Esophagus (tissue), 2 donors: Measurements from ENCODE around the gene GP9. TPM values are rescaled to one million over a fixed set of nuclear protein-coding genes. Genes with fewer than 3 reads are reported as not detected.

Experiments used
- H3K27ac ChIP-seq, 2 donors: one replicate each; pipeline ENCODE4 v1.5.1; 2013; ENCODE audit warnings: low read depth in 2 of 2, mild to moderate bottlenecking in 2 of 2, inconsistent platforms in 1 of 2, low read length in 1 of 2, moderate library complexity in 1 of 2
- H3K27me3 ChIP-seq, 2 donors: one replicate each; pipeline ENCODE4 v1.6.1; 2013; ENCODE audit warnings: low read length in 2 of 2, control low read depth in 1 of 2, mild to moderate bottlenecking in 1 of 2; ENCODE audit not compliant: insufficient read depth in 2 of 2, control insufficient read depth in 1 of 2
- H3K36me3 ChIP-seq, 2 donors: one replicate each; pipeline ENCODE4 v1.6.1; 2013; ENCODE audit warnings: low read length in 1 of 2; ENCODE audit not compliant: control insufficient read depth in 2 of 2, insufficient read depth in 2 of 2
- H3K4me1 ChIP-seq, 2 donors: one replicate each; pipeline ENCODE4 v1.6.1; 2013; ENCODE audit warnings: low read length in 1 of 2; ENCODE audit not compliant: control insufficient read depth in 2 of 2, insufficient read depth in 2 of 2
- H3K4me3 ChIP-seq, 2 donors: one replicate each; pipeline ENCODE4 v1.5.1; 2013; ENCODE audit warnings: low read length in 2 of 2, mild to moderate bottlenecking in 2 of 2, low read depth in 1 of 2, moderate library complexity in 1 of 2
- H3K9me3 ChIP-seq, 2 donors: one replicate each; pipeline ENCODE4 v1.6.1; 2013; ENCODE audit warnings: mild to moderate bottlenecking in 2 of 2, low read depth in 1 of 2, low read length in 1 of 2, moderate library complexity in 1 of 2; ENCODE audit not compliant: control insufficient read depth in 2 of 2, insufficient read depth in 1 of 2
- WGBS, 2 donors: extraction: QIAGEN DNeasy Blood & Tissue Kit; methylation state at CpG; one replicate each; pipeline ENCODE4 v1.1.7; 2013; 5-methylcytosine and 5-hydroxymethylcytosine counted together
- polyA plus RNA-seq, 2 donors: library from polyadenylated mRNA; stranded (reverse); fragments of 200-250 nt; gene quantifications; one replicate each; pipeline ENCODE4 v1.2.3, GENCODE V29; 2013
- donor health status: healthy with polysubstance abuse.
- donor health status: Bipolar disorder and iron deficiency.

GP9 gene
- not detected for polyA plus RNA-seq

DNA sequence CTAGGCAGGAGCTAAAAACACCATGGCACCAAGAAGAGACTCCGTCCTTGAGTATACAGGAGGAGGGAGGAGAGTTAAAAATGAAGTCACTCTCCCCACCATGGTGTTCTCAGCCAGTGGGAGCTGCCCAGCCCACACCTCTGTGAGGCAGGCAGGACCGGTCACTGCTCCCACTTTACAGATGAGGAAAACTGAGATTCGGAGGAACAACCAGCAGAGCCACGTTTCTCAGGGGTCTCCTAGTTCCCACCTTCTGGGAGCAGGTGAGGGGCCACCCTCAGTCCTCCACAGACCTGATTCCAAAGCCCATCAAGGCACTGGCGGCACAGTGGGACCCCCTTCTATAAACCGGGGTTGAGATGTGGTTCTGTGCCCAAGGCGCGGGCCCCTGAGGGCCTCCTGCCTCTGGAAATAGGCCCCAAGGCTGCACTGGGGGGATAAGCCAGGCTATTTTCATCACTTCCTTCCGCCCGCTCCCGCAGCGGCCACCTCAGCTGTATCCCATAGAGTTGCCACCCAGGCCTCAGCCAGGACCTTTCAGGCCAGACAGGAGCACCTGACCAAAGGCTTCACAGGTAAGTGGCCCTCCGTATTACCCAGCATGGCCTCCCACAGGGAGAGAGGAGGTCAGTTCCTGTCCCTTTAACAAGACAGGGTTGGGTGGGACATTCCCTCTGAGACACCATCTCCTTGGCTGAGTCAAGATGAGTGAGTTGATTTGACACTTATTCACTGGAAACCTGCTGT is at the start of gene GP9:
Gene GP9 (plus strand): TSS at position 504 of the 747 bp plus-strand sequence. CDS start 961 bp downstream, outside the sequence.
- 85 to 86% methylated on average over 13 of the region's 13 CpGs for WGBS, 2 donors
- no peaks in the 10 kb centered on the region for H3K9me3 ChIP-seq
- H3K4me3 ChIP-seq: no peak within 1 kb of the TSS
- H3K27me3 ChIP-seq: no peaks in the 10 kb centered on the region
- H3K4me1 ChIP-seq: peaks cover 3 to 4% of the 10 kb centered on the region in 2 donors
- H3K27ac ChIP-seq: no peak within 1 kb of the TSS
- H3K36me3 ChIP-seq: no peaks in the 10 kb centered on the region

DNA sequence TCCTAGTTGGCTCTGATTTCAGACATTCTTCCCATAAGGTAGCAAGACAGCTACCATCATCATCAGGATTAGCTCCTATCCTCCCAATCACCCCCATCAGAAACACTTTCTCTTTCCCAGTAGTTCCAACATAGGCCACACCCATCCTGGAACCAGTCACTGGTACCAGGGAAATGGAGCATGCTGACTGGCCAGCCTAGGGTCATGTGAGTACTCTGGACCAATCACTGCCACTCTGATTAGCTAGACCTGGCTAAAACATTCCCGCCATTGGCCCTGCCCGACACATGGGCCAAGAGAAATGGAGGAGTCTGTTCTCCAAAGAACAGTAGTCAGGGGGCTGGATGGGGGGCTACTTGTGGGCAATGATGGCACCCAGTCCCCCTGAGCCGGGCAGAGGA is 47.1 kb upstream of the GP9 start:
- Histone ChIP-seq H3K4me1 (peaks cover 12 to 23% of the 10 kb centered on the region in 2 donors), H3K9me3 (no peaks in the 10 kb centered on the region), H3K4me3 (no peak overlapping the region), H3K27me3 (no peaks in the 10 kb centered on the region), H3K36me3 (no peaks in the 10 kb centered on the region), H3K27ac (peak overlapping the region in 1 of 2 donors; percentile 11)
- WGBS, 2 donors: 91 to 100% methylated on average over 3 of the region's 3 CpGs

DNA sequence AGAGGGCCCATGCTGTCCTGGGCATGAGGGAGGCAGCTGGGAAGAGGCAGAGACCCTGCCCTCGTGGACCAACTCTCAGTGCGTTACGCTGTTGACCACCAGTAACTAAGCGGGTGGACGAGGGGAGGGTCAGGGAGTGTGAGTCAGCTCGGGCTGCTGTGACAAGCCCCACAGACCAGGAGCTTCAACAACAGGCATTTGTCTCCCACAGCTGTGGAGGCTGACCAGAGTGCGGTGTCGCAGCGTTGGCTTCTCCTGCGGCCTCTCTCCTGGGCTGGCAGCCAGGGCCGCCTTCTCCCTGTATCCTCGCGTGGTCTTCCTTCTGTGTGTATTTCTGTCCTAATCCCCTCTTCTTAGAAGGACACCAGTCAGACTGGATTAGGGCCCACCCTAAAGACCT is 46.4 kb upstream of the GP9 start:
- no peaks in the 10 kb centered on the region for H3K9me3 ChIP-seq
- no peaks in the 10 kb centered on the region for H3K36me3 ChIP-seq
- H3K4me3 ChIP-seq: no peak overlapping the region
- H3K27me3 ChIP-seq: no peaks in the 10 kb centered on the region
- peak overlapping the region; percentile 11 to 36 for H3K27ac ChIP-seq
- peaks cover 12 to 23% of the 10 kb centered on the region in 2 donors for H3K4me1 ChIP-seq
- WGBS, 2 donors: 78 to 85% methylated on average over 13 of the region's 13 CpGs

- H3K36me3 ChIP-seq: no peaks in the 10 kb centered on the region
- 83 to 84% methylated on average over 9 of the region's 9 CpGs for WGBS, 2 donors
- H3K27me3 ChIP-seq: no peaks in the 10 kb centered on the region
- H3K9me3 ChIP-seq: no peaks in the 10 kb centered on the region
- peaks cover 10 to 23% of the 10 kb centered on the region in 2 donors for H3K4me1 ChIP-seq
- H3K4me3 ChIP-seq: no peak overlapping the region
- H3K27ac ChIP-seq: peak overlapping the region; percentile 6 to 54
These were observed 45.7 kb upstream of the GP9 start for GRCh38 chr3:129014793-129015345.

DNA sequence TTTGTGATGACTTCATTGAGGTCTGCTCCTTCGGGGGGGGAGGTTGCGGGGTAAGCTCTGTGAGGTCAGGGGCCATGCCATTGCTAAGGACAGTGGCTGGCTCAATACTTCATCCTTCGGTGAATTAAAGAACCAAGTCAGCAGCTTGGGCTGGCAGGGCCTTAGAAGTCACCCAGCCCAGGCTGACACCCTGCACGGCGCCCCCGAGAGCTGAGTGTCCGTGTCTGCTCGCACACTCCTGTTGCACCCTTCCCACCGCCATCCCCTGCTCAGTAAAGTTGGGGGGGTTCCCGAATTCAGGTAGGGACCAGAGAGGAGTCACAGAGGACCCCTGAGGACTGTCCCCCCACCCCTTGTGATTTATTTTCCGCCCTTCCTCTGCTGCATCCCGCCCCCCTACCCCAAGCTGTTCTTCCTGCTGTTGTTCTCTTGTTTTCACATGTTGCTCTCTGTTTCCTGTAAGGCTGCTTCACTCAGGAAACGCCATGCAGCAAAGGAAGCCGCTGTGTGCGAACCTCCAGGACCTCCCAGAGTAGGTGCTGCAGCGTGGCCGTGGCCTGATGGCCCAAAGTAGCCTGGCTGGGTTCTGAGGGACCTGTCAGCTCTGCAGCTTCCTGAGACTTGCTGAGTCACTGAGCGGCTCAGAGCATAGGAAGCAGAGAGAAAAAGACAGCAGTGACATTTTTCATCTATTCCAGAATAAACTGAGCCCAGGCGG is 45.0 kb upstream of the GP9 start:
- WGBS, 2 donors: 65 to 72% methylated on average over 19 of the region's 19 CpGs
- H3K4me3 ChIP-seq: no peak overlapping the region

DNA sequence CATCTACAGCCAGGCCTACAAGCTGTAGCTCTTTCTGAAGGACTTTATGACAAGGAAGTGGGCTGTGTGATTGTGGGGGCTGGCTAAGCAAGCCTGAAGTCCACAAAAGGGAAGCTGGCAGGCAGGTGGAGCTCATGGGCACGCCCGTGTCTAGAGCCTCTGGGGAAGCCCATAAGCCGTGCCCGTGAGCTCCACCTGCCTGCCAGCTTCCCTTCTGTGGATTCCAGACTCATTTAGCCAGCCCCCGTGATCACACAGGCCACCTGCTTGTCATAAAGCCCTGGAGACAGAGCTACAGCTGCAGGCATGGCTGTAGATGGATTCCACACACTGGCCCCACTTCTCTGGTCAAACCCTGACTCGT is 44.2 kb upstream of the GP9 start:
- peak overlapping the region; percentile 46 to 69 for H3K27ac ChIP-seq
- no peaks in the 10 kb centered on the region for H3K36me3 ChIP-seq
- H3K9me3 ChIP-seq: no peaks in the 10 kb centered on the region
- no peak overlapping the region for H3K4me3 ChIP-seq
- WGBS, 2 donors: 22 to 25% methylated on average over 6 of the region's 6 CpGs
- peaks cover 10 to 19% of the 10 kb centered on the region in 2 donors for H3K4me1 ChIP-seq
- H3K27me3 ChIP-seq: no peaks in the 10 kb centered on the region

More for the DNA sequence above, 45.0 kb upstream of the GP9 start:
- Histone ChIP-seq H3K4me1 (peaks cover 10 to 21% of the 10 kb centered on the region in 2 donors), H3K36me3 (no peaks in the 10 kb centered on the region), H3K27me3 (no peaks in the 10 kb centered on the region), H3K27ac (peak overlapping the region; percentile 46 to 69), H3K9me3 (no peaks in the 10 kb centered on the region)

DNA sequence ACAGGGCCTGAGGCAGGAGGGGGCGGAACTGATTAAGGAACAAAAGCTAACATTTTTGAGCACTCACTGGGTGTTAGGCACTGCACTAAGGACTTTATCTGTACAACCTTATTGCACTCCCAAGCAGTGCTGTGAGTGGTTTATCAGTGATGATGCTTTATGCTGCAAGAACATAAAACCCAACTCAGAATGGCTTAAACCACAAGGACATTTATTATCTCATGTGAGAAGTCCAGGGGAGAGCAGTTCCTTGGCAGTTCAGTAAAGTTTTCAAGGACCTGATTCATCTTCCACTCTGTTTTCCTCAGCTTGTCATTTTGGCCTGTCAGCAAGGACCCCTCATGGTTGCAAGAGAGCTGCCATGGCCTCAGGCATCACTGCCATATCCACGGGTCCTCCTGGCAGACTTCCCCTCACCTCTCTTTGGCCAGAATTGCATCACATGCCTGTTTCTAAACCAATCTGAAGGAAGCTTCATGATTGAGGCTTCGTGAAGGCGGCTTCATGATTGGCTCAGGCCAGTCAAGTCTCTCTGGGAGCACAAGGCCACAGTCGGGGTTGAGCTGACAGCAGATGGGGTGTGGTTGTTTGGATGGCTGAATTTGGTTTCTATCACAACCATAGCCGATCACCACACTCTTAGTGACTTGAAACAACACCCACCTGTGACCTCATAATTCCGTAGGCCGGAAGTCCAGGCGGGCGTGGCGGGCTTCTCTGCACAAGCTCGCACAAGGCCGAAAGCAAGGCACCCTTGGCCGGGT is 43.7 kb upstream of the GP9 start:
- no peaks in the 10 kb centered on the region for H3K27me3 ChIP-seq
- no peaks in the 10 kb centered on the region for H3K9me3 ChIP-seq
- H3K36me3 ChIP-seq: no peaks in the 10 kb centered on the region
- H3K4me1 ChIP-seq: peaks cover 10 to 17% of the 10 kb centered on the region in 2 donors
- H3K4me3 ChIP-seq: no peak overlapping the region
- 63 to 68% methylated on average over 14 of the region's 14 CpGs for WGBS, 2 donors
- peak overlapping the region; percentile 46 to 69 for H3K27ac ChIP-seq

DNA sequence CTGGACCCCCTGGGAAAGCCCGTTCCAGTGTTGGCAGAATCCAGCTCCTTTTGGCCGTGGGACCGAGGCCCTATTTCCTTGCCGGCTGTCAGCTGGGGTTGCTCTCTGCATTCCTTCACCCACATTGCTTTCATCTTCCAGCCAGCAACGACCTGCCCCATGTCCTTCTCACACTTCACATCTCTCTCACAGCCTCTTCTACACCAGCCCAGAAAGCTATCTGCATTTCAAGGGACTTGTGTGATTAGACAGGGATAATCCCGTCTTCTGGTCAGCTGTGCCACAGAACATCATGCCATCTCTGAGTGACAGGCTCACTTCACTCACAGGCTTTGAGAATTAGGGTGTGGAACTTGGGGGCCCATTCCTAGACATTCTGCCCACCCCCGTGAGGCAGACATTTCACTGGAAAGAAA is 43.1 kb upstream of the GP9 start:
- Histone ChIP-seq H3K27me3 (no peaks in the 10 kb centered on the region), H3K4me1 (peaks cover 10 to 14% of the 10 kb centered on the region in 2 donors), H3K9me3 (no peaks in the 10 kb centered on the region), H3K27ac (peak overlapping the region; percentile 23 to 47), H3K4me3 (no peak overlapping the region), H3K36me3 (no peaks in the 10 kb centered on the region)
- WGBS, 2 donors: 58 to 60% methylated on average over 7 of the region's 7 CpGs

- Histone ChIP-seq H3K9me3 (no peaks in the 10 kb centered on the region), H3K27ac (no peak overlapping the region), H3K36me3 (no peaks in the 10 kb centered on the region), H3K27me3 (no peaks in the 10 kb centered on the region), H3K4me1 (peaks cover 10 to 14% of the 10 kb centered on the region in 2 donors), H3K4me3 (no peak overlapping the region)
- 68 to 73% methylated on average over 2 of the region's 2 CpGs for WGBS, 2 donors
These were observed 42.3 kb upstream of the GP9 start for GRCh38 chr3:129018271-129018670.
